HG03135 (cell line): ENCODE results near the gene NMNAT3.

Source experiments
- ATAC-seq: cut with Tn5 transposase; IDR thresholded peaks from one replicate; pipeline ENCODE4 v1.9.1; 2021; ENCODE audit warnings: mild to moderate bottlenecking, moderate library complexity; ENCODE audit not compliant: unreplicated experiment

Gene NMNAT3

GRCh38 chr3:139676108-139676507, 1.7 kb downstream of the NMNAT3 start:
- no peak for ATAC-seq

GRCh38 chr3:139675327-139675726, 2.4 kb downstream of the NMNAT3 start:
- ATAC-seq: no peak

GRCh38 chr3:139674571-139675260, 3.1 kb downstream of the NMNAT3 start:
- no peak for ATAC-seq

- no peak for ATAC-seq
These were observed 4.9 kb downstream of the NMNAT3 start for GRCh38 chr3:139672884-139673283.

DNA sequence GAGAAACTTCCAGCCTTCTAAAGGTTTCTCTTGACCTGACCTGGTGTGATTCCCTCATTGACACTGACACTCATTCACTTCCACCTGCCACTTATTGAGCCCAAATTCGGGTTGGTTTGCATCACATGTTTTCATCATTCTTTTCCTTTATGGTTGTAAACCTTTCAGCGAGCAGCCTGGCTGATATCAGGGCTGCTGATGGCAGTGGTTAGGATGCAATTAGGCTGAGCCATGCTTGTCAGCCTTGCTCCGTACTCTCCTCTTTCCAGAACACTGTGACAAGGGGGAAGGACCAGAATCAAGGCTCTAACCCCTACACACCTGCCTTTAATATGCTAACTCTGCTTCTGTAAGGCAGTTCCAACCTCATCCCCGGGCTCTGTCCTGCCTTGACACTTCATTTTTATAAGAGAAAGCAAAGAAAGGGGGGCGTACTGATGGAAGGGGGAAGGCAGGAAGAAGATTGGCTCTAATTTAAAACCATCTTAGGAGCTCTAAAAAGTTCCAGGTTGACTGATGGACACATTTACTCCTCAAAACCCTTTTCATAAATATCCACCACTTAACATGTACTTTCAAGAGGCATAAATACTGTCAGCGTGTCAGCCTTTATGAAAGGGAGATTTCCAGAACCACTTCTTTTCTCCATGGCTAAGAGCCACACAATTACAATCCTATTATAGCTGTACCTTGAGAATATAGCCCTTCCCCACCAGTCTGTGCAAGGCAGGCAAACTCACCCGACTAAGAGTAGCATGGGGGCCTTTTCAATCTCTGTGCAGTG, 5.7 kb downstream of the NMNAT3 start:
- no peak for ATAC-seq

- no peak for ATAC-seq
These were observed 6.7 kb downstream of the NMNAT3 start for GRCh38 chr3:139671107-139671506.

DNA sequence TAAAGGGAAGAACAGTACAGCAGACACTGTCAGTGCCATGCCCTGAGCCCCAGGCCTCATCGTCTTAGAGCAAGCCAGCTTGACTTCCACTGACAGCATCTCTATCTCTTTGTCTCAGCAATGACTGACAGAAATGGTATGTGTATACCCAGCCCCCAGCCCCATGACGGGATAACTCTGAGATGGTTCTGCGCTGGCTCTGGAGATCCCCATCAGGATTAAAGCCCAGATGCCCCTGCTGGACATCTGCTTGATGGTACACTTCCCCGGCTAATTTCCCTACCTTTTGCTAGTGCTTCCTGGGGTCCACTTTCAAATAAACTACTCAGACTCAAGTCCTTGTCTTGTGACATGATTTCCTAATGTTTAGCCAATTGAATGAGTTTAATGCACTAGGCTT, 7.6 kb downstream of the NMNAT3 start:
- ATAC-seq: no peak

DNA sequence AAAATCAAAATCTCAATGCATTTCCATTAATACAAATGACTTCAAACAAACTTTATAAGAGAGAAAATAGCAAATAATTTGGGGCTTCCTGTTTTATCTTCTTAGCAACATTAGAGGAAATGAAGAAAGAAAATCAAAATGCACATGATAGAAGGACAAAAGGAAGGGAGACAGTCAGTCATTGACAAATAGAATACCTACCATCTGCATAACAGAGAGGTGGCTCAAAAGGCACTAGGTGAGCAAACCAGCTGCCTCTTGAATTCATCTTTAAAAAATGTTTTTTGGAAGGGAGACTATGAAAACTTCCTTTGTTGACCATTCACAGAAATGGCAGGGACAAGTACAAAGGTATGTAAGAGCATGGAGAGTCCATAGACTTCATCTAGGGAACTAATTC, 9.4 kb downstream of the NMNAT3 start:
- ATAC-seq: no peak

- no peak for ATAC-seq
These were observed 12.8 kb downstream of the NMNAT3 start for GRCh38 chr3:139664958-139665357.

GRCh38 chr3:139660269-139660668, 17.5 kb downstream of the NMNAT3 start:
- no peak for ATAC-seq

GRCh38 chr3:139659511-139659910, 18.3 kb downstream of the NMNAT3 start:
- no peak for ATAC-seq

- ATAC-seq: no peak
These were observed 19.8 kb downstream of the NMNAT3 start for GRCh38 chr3:139657936-139658335.

GRCh38 chr3:139657434-139657833, 20.3 kb downstream of the NMNAT3 start:
- no peak for ATAC-seq

GRCh38 chr3:139655909-139656595, 21.7 kb downstream of the NMNAT3 start:
- ATAC-seq: no peak

GRCh38 chr3:139654637-139655365, 23.0 kb downstream of the NMNAT3 start:
- ATAC-seq: no peak

DNA sequence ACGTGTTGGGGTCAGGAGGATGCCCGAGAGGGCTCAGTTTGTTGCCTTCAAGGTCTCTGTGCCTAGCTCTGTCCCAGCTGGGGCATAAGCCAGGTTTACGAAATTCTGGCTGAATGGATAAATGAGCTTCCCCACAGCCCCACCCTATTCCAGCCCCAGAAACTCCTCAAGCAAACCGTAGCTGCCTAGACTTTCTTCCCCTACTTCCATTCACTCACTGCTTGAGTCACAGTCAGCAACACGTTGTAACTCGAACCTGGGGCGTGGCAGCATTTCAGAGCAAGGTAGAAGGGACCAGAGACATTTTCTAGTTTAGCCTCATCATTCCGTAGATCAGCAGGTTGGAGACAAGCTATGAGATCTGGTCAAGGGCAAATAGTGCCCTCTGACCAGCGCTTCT, 24.2 kb downstream of the NMNAT3 start:
- ATAC-seq: no peak

DNA sequence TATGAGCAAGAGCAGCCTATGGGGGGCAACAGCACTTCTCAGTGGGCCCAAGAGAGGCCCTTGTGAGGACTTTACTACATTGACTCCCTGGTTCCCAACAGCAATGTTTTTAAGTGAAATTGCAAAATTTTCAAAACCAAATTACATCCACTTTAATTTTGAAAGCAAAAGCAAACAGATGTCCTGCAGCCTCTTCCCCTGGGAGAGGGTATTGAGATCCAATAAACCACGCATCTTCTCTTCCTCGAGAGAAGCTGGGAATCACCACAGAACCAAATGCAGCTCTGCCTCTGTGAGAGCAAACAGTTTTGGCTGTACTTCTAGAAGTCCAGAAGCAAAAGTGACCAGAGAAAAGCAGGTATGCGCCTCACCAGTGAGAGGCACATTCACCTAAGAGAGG, 25.2 kb downstream of the NMNAT3 start:
- no peak for ATAC-seq

DNA sequence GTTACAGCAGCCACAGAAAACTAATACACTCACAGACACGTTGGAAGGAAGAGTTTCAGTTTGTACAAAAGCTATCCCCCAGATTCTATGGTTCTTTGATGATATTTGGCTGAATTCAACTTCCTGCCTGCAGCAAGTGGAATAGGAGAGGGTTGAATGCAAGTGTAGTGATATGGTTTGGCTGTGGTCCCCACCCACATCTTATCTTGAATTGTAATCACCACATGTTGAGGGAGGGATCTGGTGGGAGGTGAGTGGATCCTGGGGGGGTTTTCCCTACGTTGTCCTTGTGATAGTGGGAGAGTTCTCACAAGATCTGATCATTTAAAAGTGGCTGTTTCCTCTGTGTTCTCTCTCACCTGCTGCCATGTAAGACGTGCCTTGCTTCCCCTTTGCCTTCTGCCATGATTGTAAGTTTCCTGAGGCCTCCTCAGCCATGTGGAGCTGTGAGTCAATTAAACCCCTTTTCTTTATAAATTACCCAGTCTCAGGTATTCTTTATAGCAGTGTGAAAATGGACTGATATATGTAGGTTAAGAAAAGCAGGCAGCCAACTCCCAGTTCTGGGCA, 29.8 kb downstream of the NMNAT3 start:
- no peak for ATAC-seq

DNA sequence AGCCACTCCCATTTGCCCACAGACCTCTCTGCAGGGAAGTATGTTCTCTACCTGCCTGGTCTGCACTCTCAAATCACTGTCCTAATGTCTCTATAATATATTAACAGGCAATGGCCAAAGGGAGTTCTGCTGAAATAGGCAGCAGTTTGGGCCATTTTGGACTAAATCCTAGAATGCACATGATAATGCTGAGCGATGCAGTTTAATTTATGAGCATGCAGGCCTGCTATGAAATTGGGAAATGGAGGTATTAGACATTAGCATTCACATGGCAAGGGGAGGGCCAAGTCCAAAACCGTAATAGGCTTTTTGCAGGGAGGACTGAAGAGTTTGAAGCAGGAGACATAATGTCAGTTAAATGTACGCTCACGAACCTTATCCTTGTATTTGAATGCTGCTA, 31.3 kb downstream of the NMNAT3 start:
- ATAC-seq: no peak

DNA sequence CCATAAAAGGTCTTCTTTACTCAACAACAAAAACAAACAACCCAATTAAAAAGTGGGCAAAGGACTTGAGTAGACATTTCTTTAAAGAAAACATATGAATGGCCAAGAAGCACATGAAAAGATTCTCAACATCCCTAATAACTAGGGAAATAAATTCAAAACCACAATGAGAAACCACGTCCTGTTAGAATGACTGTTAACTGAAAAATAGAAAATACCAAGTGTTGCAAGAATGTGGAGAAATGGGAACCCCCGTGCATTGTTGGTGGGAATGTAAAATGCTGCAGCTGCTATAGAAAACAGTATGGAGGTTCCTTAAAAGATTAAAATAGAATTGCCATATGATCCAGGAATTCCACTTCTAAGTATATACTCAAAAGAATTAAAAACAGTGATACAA, 34.8 kb downstream of the NMNAT3 start:
- ATAC-seq: no peak

GRCh38 chr3:139640456-139640855, 37.3 kb downstream of the NMNAT3 start:
- ATAC-seq: no peak
